IPS-15b (cell line): ENCODE data around the gene CUL9.

Experiments used
- H3K27me3 ChIP-seq: one replicate; pipeline ENCODE4 v1.6.1; 2013; ENCODE audit warnings: low read length; ENCODE audit not compliant: control insufficient read depth, insufficient read depth
- H3K36me3 ChIP-seq: one replicate; pipeline ENCODE4 v1.6.1; 2013; ENCODE audit warnings: low read length; ENCODE audit not compliant: control insufficient read depth, insufficient read depth
- H3K4me1 ChIP-seq: one replicate; pipeline ENCODE4 v1.6.1; 2013; ENCODE audit warnings: mild to moderate bottlenecking, low read length; ENCODE audit not compliant: control insufficient read depth, insufficient read depth
- H3K4me3 ChIP-seq: one replicate; pipeline ENCODE4 v1.5.1; 2013; ENCODE audit warnings: low read depth, low read length
- H3K9ac ChIP-seq: one replicate; pipeline ENCODE4 v1.6.1; 2013; ENCODE audit warnings: low read depth, mild to moderate bottlenecking, low read length
- H3K9me3 ChIP-seq: one replicate; pipeline ENCODE4 v1.6.1; 2013; ENCODE audit warnings: mild to moderate bottlenecking, low read length; ENCODE audit not compliant: control insufficient read depth, insufficient read depth

The CUL9 gene

GRCh38 chr6:43204271-43205105, 22.5 kb downstream of the CUL9 start:
- H3K9ac ChIP-seq = no peak overlapping the region
- no peaks in the 10 kb centered on the region for H3K9me3 ChIP-seq
- no peak overlapping the region for H3K4me3 ChIP-seq

GRCh38 chr6:43205849-43206248, 23.9 kb downstream of the CUL9 start:
- H3K9me3 ChIP-seq = no peaks in the 10 kb centered on the region
- H3K36me3 ChIP-seq = no peaks in the 10 kb centered on the region
- H3K27me3 ChIP-seq = no peaks in the 10 kb centered on the region
- no peak overlapping the region for H3K9ac ChIP-seq
- H3K4me1 ChIP-seq = no peaks in the 10 kb centered on the region
- no peak overlapping the region for H3K4me3 ChIP-seq

More at GRCh38 chr6:43204271-43205105, 22.5 kb downstream of the CUL9 start:
- H3K4me1 ChIP-seq = no peaks in the 10 kb centered on the region
- no peaks in the 10 kb centered on the region for H3K27me3 ChIP-seq
- no peaks in the 10 kb centered on the region for H3K36me3 ChIP-seq

- no peak overlapping the region for H3K4me3 ChIP-seq
- no peaks in the 10 kb centered on the region for H3K36me3 ChIP-seq
- no peaks in the 10 kb centered on the region for H3K27me3 ChIP-seq
- H3K4me1 ChIP-seq = no peaks in the 10 kb centered on the region
- H3K9me3 ChIP-seq = no peaks in the 10 kb centered on the region
- no peak overlapping the region for H3K9ac ChIP-seq
These were observed 25.3 kb downstream of the CUL9 start for GRCh38 chr6:43207286-43207685.

- Histone ChIP-seq H3K9me3 (no peaks in the 10 kb centered on the region), H3K4me1 (no peaks in the 10 kb centered on the region)
These were observed 30.0 kb downstream of the CUL9 start for GRCh38 chr6:43211955-43212354.

GRCh38 chr6:43213431-43213830, 31.4 kb downstream of the CUL9 start:
- Histone ChIP-seq H3K4me1 (no peaks in the 10 kb centered on the region), H3K9ac (no peak overlapping the region), H3K9me3 (no peaks in the 10 kb centered on the region), H3K27me3 (no peaks in the 10 kb centered on the region), H3K36me3 (no peaks in the 10 kb centered on the region), H3K4me3 (no peak overlapping the region)

More at GRCh38 chr6:43211955-43212354, 30.0 kb downstream of the CUL9 start:
- Histone ChIP-seq H3K27me3 (no peaks in the 10 kb centered on the region), H3K36me3 (no peaks in the 10 kb centered on the region), H3K4me3 (no peak overlapping the region), H3K9ac (no peak overlapping the region)

DNA sequence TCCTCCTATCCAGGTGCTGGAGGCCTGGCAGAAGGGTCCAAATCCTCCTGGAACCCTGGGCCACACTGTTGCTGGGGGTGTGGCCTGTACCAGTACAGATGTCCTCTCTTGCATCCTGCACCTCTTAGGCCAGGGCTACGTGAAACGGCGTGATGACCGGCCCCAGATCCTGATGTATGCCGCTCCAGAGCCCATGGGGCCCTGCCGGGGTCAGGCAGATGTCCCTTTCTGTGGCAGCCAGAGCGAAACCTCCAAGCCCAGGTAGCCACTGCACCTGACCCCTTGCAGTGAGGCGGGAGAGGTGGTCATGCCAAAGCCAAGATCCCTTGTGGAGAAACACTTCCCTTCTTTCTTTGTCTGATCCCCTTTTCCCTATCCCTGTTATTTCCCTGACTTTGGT, 33.1 kb downstream of the CUL9 start:
- Histone ChIP-seq H3K9me3 (no peaks in the 10 kb centered on the region), H3K36me3 (no peaks in the 10 kb centered on the region), H3K4me1 (no peaks in the 10 kb centered on the region), H3K4me3 (no peak overlapping the region), H3K27me3 (no peaks in the 10 kb centered on the region), H3K9ac (no peak overlapping the region)

DNA sequence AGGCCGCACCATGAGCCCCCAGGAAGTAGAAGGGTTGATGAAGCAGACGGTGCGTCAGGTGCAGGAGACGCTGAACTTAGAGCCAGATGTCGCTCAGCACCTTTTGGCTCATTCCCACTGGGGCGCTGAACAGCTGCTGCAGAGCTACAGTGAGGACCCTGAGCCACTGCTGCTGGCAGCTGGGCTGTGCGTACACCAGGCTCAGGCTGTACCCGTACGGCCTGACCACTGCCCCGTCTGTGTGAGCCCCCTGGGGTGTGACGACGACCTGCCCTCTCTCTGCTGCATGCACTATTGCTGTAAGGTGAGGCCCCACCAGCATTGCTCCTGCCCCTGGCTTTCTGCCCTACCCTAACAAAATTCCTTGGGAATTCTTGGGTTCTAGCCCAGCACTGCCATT, 34.2 kb downstream of the CUL9 start:
- no peak overlapping the region for H3K9ac ChIP-seq

GRCh38 chr6:43217351-43217750, 35.4 kb downstream of the CUL9 start:
- Histone ChIP-seq H3K27me3 (no peaks in the 10 kb centered on the region), H3K36me3 (no peaks in the 10 kb centered on the region), H3K4me3 (no peak overlapping the region), H3K9me3 (no peaks in the 10 kb centered on the region), H3K4me1 (peaks cover 2% of the 10 kb centered on the region), H3K9ac (no peak overlapping the region)

More for the DNA sequence above, 34.2 kb downstream of the CUL9 start:
- H3K9me3 ChIP-seq = no peaks in the 10 kb centered on the region
- no peak overlapping the region for H3K4me3 ChIP-seq
- no peaks in the 10 kb centered on the region for H3K36me3 ChIP-seq
- H3K4me1 ChIP-seq = no peaks in the 10 kb centered on the region
- H3K27me3 ChIP-seq = no peaks in the 10 kb centered on the region

DNA sequence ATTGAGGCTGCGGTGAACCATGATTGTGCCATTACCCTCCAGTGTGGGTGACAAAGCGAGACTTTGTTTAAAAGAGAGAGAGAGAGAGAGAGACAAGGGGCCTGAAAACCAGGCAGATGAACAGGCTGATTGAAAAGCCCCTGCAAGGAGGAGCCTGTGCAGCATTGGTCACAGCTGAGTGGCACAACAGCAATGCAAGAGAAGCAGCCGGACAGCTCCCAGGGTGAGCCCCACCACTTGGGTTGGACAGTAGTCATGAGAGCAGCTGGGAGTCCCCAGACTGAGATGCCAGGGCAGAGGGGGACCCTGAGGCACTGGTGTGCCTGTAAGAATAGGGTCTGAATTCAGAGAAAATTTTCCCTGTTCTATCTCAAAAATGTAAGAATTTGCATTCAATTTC, 37.1 kb downstream of the CUL9 start:
- Histone ChIP-seq H3K9me3 (no peaks in the 10 kb centered on the region), H3K27me3 (no peaks in the 10 kb centered on the region), H3K4me1 (peaks cover 2% of the 10 kb centered on the region), H3K4me3 (no peak overlapping the region), H3K36me3 (peaks cover 4% of the 10 kb centered on the region), H3K9ac (no peak overlapping the region)

- H3K9ac ChIP-seq = no peak overlapping the region
- no peaks in the 10 kb centered on the region for H3K9me3 ChIP-seq
- H3K4me3 ChIP-seq = no peak overlapping the region
- peaks cover 4% of the 10 kb centered on the region for H3K36me3 ChIP-seq
- H3K27me3 ChIP-seq = no peaks in the 10 kb centered on the region
- peaks cover 2% of the 10 kb centered on the region for H3K4me1 ChIP-seq
These were observed 37.8 kb downstream of the CUL9 start for GRCh38 chr6:43219814-43220213.

DNA sequence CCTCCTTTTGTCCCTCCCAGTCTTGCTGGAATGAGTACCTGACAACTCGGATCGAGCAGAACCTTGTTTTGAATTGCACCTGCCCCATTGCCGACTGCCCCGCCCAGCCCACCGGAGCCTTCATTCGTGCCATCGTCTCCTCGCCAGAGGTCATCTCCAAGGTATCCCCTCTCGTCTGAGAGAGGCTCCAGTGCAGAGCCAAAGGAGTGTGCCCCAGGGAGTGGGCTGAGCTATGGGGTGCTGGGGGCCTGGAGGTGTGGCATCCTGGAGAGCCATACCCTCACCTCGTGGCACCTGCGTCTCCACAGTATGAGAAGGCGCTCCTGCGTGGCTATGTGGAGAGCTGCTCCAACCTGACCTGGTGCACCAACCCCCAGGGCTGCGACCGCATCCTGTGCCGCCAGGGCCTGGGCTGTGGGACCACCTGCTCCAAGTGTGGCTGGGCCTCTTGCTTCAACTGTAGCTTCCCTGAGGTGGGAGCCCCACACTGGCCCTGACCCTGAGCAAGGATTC, 38.5 kb downstream of the CUL9 start:
- Histone ChIP-seq H3K4me1 (peaks cover 2% of the 10 kb centered on the region), H3K9me3 (no peaks in the 10 kb centered on the region), H3K27me3 (no peaks in the 10 kb centered on the region), H3K9ac (no peak overlapping the region), H3K36me3 (peaks cover 4% of the 10 kb centered on the region), H3K4me3 (no peak overlapping the region)
